GM13976 (cell line): ENCODE measurements around the gene TEAD2.
"Not testable (repeated sequence)": the region's sequence is repeated elsewhere in the genome, so short reads cannot be mapped to it uniquely, and the experiment has no call there.

Experiments
- DNase-seq: peaks from one replicate; pipeline ENCODE4 v3.0.0; 2012; ENCODE audit warnings: low spot score
- in situ Hi-C: fragments of 300-500 bp; cut with MboI; formaldehyde crosslinking; loops from one replicate; pipeline ENCODE4 v1.12.0; 2022; ENCODE audit warnings: low sequenced_read_pairs, mixed read lengths, inconsistent platforms; ENCODE audit not compliant: unreplicated experiment
- TF ChIP-seq, protein P1 (sequence below): IDR thresholded peaks from 2 replicates; pipeline ENCODE4 v1.5.1; 2012; ENCODE audit warnings: borderline replicate concordance, mild to moderate bottlenecking; ENCODE audit not compliant: insufficient read depth; ENCODE audit errors: extremely low read depth, missing control alignments, control extremely low read depth

Gene TEAD2

DNA sequence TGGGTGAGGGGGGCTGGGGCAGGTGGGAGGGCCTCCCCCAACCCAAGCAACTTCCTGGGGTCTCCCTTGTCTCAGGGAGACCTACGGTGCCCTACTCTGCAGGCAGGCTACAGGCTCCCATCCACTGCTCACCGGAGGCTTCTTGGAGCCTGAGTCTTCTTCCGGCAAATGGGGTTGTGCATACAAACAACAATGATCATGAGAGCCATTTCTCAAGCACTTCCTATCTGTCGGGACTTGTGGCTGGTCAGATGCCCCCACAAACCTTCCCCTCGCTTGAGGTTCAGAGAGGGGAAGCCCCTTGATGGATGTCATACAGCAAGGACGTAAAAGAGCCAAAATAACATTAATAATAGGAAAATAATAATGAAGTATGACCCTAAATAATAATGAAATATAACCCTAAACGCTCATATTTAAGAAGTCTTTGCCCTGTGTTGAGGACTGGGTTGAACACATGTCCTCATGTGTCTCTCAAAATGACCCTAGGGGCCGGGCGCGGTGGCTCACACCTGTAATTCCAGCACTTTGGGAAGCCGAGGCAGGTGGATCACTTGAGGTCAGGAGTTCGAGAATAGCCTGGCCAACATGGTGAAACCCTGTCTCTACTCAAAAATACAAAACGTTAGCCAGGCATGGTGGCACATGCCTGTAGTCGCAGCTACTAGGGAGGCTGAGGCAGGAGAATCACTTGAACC, 26.3 kb downstream of the TEAD2 start:
- TF ChIP-seq, protein P1, sequence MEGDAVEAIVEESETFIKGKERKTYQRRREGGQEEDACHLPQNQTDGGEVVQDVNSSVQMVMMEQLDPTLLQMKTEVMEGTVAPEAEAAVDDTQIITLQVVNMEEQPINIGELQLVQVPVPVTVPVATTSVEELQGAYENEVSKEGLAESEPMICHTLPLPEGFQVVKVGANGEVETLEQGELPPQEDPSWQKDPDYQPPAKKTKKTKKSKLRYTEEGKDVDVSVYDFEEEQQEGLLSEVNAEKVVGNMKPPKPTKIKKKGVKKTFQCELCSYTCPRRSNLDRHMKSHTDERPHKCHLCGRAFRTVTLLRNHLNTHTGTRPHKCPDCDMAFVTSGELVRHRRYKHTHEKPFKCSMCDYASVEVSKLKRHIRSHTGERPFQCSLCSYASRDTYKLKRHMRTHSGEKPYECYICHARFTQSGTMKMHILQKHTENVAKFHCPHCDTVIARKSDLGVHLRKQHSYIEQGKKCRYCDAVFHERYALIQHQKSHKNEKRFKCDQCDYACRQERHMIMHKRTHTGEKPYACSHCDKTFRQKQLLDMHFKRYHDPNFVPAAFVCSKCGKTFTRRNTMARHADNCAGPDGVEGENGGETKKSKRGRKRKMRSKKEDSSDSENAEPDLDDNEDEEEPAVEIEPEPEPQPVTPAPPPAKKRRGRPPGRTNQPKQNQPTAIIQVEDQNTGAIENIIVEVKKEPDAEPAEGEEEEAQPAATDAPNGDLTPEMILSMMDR = no peak
- in situ Hi-C loops = no loop called here
- DNase-seq = peak; percentile 79

DNA sequence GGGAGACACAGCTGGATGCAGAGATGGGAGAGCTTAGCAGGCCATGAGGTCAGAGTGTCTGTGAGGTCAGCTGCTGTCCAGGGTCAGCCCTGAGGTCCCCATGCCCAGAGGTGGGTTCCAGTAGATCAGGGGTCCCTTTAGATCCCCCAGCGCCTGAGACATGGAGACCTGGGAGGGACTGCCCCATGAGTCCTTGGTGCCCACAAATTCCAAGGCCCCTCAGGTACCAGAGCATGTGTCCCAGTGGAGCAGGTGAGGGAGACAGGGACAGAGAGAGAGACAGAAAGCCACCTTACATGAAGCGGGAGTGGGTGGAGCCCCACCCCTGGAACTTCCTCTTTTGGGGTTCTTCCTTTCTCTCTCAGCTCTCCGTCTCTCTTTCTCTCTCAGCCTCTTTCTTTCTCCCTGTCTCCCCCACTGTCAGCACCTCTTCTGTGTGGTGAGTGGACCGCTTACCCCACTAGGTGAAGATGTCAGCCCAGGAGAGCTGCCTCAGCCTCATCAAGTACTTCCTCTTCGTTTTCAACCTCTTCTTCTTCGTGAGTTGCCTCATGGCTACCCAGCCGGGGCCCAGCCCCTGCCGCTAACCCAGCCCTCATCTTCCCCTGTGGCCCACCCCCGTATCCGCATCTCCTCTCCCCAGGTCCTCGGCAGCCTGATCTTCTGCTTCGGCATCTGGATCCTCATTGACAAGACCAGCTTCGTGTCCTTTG, 27.0 kb downstream of the TEAD2 start, which contains the start of gene CD37:
TSS of gene CD37 (plus strand) at position 336 of the 713 bp plus-strand sequence. CDS start at position 471, 135 bp downstream.
- in situ Hi-C loops = no loop called here
- DNase-seq = peak; percentile 79
- TF ChIP-seq, protein P1 = no peak

DNA sequence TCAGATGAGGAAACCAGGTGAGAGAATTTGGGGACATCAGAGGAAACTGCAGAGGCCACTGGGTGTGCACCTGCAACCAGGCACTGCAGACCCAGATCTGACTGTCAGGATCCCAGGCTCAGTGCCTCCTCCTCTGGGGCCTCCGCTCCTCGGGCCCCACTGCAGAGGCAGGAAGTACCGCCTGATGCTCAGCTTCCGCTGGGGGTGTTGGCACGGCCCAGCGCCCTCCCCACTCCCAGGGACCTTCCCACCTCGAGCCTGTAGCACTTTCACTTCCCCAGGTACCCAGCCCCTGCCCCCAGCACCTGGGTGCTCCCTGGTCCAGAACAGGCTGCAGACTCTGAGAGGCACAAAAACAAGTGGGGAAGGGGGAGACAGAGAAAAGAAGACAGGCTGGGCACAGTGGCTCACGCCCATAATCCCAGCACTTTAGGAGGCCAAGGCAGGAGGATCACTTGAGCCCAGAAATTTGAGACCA, 28.4 kb downstream of the TEAD2 start:
- DNase-seq = peak; percentile 65
- in situ Hi-C loops = no loop called here
- TF ChIP-seq, protein P1 = no peak

DNA sequence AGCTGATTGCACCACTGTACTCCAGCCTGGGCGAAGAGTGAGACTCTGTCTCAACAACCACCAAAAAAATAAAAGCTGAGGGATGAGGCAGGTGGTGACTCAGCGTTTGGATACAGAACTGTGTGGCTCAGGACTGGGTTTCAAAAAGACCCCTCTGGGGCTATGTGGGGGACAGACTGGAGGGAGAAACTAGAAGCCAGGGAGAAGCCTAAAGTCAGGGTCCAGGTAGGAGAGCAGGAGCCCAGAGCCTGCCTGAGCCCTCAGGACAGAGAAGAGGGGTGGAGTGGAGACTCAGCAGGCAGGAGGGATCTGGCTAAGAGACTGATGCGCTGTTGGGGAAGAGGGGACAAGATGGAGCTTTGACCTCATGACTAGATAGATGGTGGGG, 28.8 kb downstream of the TEAD2 start:
- no peak for DNase-seq
- in situ Hi-C loops = no loop called here
- TF ChIP-seq, protein P1 = no peak

DNA sequence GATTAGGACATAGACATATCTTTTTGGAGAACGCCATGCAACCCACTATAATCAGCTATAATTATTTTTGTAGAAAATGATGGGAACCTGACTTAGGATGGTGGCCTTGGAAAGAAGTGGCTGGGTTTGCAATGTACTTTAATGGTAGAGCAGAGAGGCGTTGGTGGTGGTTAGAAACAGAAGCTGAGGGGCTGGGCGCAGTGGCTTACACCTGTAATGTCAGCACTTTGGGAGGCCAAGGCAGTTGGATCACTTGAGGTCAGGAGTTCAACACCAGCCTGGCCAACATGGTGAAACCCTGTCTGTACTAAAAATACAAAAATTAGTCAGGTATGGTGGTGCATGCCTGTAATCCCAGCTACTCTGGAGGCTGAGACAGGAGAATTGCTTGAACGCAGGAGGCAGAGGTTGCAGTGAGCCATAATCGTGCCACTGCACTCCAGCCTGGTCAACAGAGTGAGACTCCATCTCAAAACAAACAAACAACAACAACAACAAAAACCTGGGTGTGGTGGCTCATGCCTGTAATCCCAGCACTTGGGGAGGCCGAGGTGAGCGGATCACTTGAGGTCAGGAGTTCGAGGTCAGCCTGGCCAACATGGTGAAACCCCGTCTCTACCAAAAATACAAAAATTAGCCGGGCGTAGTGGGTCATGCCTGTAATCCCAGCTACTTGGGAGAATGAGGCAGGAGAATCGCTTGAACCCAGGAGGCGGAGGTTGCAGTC, 29.4 kb downstream of the TEAD2 start:
- in situ Hi-C loops, DNase-seq: not testable (repeated sequence)

DNA sequence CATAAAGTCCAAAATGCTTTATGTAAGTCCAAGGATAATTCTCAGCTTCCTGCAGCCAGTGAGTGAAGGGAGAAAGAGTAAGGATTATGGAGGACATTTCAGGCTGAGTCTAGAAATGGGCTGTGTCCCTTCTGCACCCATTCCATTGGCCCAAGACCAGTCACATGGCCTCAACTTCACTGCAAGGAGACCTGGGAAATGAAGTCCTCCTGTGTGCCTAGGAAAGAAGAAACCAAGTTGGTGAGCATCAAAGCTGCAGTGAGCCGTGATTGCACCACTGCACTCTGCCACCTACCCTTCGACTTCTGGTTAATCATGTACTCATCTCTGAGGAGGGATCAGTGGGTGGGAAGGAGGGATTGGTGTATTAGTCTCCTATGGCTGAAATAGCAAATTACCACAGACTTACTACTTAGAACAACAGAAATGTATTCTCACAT, 30.6 kb downstream of the TEAD2 start:
- DNase-seq = peak; percentile 75
- TF ChIP-seq, protein P1 = no peak

DNA sequence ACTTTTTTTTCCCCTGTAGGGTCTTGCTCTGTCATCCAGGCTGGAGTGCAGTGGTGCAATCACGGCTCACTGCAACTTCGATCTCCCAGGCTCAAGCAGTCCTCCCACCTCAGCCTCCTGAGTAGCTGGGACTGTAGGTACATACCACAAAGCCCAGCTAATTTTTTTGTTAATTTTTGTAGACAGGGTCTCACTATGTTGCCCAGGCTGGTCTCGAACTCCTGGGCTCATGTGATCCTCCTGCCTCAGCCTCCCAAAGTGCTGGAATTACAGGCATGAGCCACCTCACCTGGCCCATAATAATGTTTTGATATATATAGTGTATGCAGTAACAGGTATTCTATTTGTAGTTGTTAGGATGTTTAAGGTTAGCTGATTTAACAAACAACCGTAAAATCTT, 31.0 kb downstream of the TEAD2 start:
- in situ Hi-C loops, DNase-seq: not testable (repeated sequence)

More for the DNA sequence above, 30.6 kb downstream of the TEAD2 start:
- in situ Hi-C loops = no loop called here
